Stimulated activated naive CD8-positive, alpha-beta T cell treated with anti-CD3 and anti-CD28 coated beads, Interleukin-15, amount 100 ng/mL, for 72 hours (primary cell): ENCODE results near the gene CLGN.

Experiments
- ATAC-seq: fragments of 150-1000 bp; cut with Tn5 transposase; 2 replicates; pipeline ENCODE4 v1.10.0; 2021; ENCODE audit warnings: mild to moderate bottlenecking, moderate library complexity
- DNase-seq, 2 donors: peaks; one replicate each; pipeline ENCODE4 v3.0.0; 2021 to 2022
- H3K27ac Mint-ChIP-seq, 2 donors: one replicate each; pipeline ENCODE4 v1.8.0; 2022; ENCODE audit warnings: mild to moderate bottlenecking in 2 of 2, mixed read lengths in 2 of 2, moderate library complexity in 2 of 2
- H3K27me3 Mint-ChIP-seq: one replicate; pipeline ENCODE4 v1.8.0; 2022; ENCODE audit warnings: mixed read lengths
- H3K4me1 Mint-ChIP-seq: one replicate; pipeline ENCODE4 v1.8.0; 2022; ENCODE audit warnings: mild to moderate bottlenecking, mixed read lengths
- H3K4me3 Mint-ChIP-seq, 2 donors: one replicate each; pipeline ENCODE4 v1.8.0; 2022; ENCODE audit warnings: mild to moderate bottlenecking in 2 of 2, mixed read lengths in 2 of 2, moderate library complexity in 1 of 2
- H3K9me3 Mint-ChIP-seq, 2 donors: one replicate each; pipeline ENCODE4 v1.8.0; 2022; ENCODE audit warnings: mixed read lengths in 2 of 2

CLGN gene

DNA sequence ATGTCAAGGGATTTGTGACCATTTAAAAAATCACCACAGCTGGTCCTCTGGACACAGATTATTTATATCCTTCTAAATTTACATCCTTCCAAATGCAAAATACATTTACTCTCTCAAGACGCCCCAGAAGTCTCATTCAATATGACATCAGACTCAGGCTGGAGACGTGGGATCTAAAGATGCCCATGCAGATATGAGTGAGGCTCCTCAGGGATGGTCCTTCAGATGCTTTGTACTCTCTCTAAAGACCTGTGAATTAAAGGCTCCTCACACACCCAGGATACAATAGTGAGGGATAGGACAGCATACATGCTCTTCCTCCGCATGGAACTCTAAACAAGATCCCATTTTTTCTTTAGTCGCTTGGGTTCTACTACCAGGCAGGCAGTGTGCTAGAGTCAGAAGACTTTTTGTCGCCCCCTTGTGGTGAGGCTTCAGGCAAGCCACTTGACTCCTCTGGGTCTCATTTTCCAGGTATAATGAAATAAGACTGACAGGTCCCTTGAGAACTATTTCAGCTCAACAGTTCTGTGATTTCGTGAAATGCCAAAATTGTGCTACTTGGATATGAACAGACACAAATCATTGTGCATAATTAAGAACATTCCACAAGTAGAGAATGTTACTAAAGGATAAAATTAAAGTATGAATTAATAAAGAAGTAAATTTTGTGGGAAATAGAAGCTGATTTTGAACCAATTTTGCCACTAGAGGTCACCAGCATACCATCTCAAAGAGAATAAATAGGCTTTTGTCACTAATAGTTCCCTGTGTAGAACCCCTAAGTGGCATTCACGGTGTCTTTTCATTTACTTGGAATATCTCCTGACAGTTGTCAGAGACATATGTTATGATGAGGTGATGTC is 67.7 kb downstream of the CLGN start:
- Mint-ChIP-seq H3K9me3 (no peaks in the 10 kb centered on the region), H3K27me3 (no peaks in the 10 kb centered on the region), H3K27ac (no peak overlapping the region), H3K4me1 (no peaks in the 10 kb centered on the region), H3K4me3 (no peak overlapping the region)
- DNase-seq (peak; percentile 73 to 76), ATAC-seq (peak; percentile 94)

DNA sequence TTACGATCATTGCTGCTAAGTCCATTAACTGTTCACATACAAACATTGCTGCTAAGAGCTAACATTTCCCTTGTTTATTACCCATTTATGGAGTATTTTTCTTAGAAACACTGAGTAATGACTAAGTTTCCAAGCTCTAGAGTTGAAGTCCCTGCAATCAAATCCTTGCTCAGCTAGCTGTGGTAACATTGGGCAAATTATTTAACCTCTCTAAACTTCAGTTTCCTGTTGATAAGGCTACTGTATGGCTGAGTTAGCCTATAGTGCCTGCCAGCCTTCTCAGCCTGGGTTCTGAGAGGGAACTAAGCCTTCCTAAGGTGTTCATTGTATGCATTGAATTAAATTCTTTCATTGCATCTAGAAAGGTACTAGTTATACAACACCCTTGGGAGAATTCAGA is 69.2 kb downstream of the CLGN start:
- DNase-seq, result no peak
- H3K27ac Mint-ChIP-seq, result no peak overlapping the region
- H3K9me3 Mint-ChIP-seq, result no peaks in the 10 kb centered on the region
- no peaks in the 10 kb centered on the region for H3K27me3 Mint-ChIP-seq
- peaks cover 12% of the 10 kb centered on the region for H3K4me1 Mint-ChIP-seq
- no peak overlapping the region for H3K4me3 Mint-ChIP-seq
- ATAC-seq, result no peak

DNA sequence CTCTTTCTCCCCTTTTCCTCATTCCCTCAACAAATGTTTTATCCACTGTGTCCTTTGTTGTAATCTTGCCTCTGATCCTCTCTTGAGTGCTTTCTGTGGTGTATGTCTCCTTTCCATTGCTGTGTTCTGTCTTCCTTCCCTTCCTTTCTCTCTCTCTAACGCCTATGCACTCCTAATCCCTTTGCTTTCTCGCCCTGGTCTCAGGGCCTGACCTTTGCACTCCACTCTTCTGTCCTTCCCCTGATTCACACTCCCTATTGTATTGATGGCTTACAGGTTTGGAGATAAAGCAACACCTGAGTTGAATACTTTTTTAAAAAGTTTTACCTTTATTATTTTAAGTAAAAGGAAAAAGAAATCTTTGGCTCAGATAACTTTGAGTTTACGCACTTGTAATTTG is 69.6 kb downstream of the CLGN start:
- ATAC-seq (no peak), DNase-seq (no peak)
- Mint-ChIP-seq H3K27me3 (no peaks in the 10 kb centered on the region), H3K9me3 (no peaks in the 10 kb centered on the region), H3K4me1 (peaks cover 12% of the 10 kb centered on the region), H3K4me3 (no peak overlapping the region), H3K27ac (no peak overlapping the region)

DNA sequence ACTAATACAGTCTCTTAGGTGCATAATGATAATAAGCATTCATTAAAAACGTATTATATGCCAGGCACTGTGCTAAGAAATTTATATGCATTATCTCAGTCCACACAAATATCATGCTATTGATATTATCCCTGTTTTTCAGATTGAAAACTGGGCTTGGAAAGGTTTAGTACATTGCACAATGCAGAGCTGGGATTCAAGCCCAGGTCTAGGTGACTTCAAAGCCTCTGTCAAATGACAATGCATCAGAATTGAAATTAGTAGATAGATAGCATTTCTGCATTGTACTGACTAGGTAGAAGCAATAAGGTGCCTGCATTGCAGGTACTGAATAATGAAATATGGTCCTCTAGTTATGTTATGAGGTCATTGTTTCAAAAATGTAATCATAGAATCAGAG is 72.2 kb downstream of the CLGN start:
- H3K27ac Mint-ChIP-seq, result no peak overlapping the region
- H3K27me3 Mint-ChIP-seq, result no peaks in the 10 kb centered on the region
- peaks cover 12% of the 10 kb centered on the region for H3K4me1 Mint-ChIP-seq
- no peak for DNase-seq
- no peaks in the 10 kb centered on the region for H3K9me3 Mint-ChIP-seq
- no peak overlapping the region for H3K4me3 Mint-ChIP-seq
- ATAC-seq, result no peak

DNA sequence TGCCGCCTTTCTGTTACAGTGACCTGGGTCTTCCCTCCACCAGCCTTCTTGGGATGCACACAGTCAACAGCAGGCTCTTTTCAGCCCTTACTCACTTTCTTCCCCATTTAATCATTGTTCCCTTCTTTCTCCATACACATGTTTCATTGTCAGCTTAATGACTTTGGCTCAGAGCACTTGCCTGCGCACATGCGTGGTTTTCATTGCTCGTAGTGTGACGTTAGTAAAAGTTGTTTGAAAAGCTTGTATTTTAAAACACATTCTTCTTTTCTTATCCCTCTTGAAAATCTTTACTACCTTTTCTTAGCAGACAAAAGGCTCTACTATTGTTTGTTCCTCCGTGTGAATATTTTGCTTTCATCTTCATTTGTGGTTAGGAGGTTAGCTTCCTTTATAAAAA is 73.7 kb downstream of the CLGN start:
- H3K9me3 Mint-ChIP-seq, result no peaks in the 10 kb centered on the region
- peaks cover 12% of the 10 kb centered on the region for H3K4me1 Mint-ChIP-seq
- H3K27ac Mint-ChIP-seq, result no peak overlapping the region
- ATAC-seq (no peak), DNase-seq (no peak)
- H3K27me3 Mint-ChIP-seq, result no peaks in the 10 kb centered on the region
- H3K4me3 Mint-ChIP-seq, result peak overlapping the region in 1 of 2 donors; percentile 1

DNA sequence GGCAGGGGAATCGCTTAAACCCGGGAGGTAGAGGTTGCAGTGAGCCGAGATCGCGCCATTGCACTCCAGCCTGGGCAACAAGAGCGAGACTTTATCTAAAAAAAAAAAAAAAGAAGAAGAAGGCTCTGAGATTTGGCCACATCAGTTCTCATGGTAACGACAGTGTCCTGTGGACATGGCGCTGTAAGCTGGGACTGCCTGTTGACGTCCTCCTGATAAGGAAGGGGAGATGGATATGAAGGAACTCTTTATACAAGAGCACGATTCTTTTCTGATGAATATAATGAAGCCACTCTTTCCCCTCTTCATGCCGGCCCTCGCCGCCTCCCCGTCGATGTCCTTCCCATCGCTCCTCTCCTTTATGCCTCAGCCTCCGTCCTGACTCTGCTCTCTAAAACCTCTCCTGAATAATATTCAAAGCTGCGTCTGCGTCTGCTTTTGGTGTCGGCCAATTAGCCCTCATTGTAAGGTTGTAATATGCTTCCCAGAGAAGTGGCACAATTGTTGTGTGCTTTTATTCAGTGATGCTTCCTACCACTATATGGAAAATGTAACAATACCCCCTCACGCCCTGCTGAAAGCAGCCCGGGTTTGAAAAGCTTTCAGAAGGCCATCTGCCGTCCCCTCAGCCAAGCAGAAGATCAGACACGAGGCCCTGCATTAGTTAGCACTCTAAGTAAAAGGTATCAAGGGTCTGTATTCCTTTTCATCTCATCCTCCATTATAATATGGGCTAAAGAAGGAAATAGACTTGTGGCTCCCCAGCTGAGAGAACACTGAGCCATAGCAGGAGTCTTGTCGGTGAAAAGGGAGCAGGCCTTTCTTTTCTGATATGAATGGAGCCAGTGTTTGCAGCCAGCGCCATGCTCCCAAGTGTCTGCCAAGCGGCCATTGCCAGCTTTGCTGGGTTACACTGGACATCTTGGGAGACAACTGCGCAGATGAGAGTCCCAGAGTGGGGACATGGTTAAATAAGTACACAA is 76.1 kb downstream of the CLGN start:
- no peak overlapping the region for H3K4me3 Mint-ChIP-seq
- H3K4me1 Mint-ChIP-seq, result peaks cover 12% of the 10 kb centered on the region
- no peaks in the 10 kb centered on the region for H3K9me3 Mint-ChIP-seq
- DNase-seq (no peak), ATAC-seq (no peak)
- no peak overlapping the region for H3K27ac Mint-ChIP-seq
- H3K27me3 Mint-ChIP-seq, result no peaks in the 10 kb centered on the region

DNA sequence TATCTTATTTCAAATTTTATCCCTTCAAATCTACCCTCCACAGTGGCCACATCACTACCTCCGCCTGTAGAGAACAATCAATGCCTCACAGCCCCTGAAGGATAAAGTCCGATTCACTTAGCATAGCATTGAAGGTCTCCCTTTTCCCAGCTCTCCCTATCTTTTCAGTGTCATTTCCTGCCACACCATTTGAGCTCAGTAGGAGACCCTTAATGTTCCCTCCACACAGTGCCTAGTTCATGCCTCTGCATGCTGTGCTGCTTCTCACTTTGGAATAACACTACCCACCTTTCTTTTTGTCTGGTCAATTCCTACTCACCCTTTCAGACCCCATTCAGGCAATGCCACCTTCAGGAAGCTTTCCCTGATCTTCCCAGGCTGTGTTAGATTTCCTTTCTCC is 77.6 kb downstream of the CLGN start:
- Mint-ChIP-seq H3K9me3 (no peaks in the 10 kb centered on the region), H3K27me3 (peaks cover under 1% of the 10 kb centered on the region), H3K27ac (no peak overlapping the region), H3K4me1 (peaks cover 12% of the 10 kb centered on the region), H3K4me3 (no peak overlapping the region)
- ATAC-seq (no peak), DNase-seq (no peak)

DNA sequence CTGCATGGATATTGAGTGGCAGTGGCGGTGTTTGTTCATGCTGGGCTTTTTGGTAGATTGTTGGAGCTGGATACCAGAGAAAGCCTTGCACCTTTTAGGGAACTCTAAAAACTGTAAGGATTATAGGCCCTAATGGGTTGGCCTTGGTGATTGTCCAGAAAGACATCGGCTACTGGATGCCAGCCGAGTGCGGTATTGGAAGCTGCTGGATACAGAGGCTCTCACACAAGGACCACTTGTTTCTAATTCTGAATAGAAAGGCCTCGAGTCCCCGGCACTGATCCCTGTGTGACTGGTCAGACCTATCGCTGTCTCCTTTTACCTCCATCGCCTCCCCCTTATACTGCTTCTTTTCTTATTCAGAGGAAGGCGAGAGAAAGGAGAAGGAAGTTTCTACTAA is 81.3 kb downstream of the CLGN start:
- Mint-ChIP-seq H3K27ac (no peak overlapping the region), H3K4me1 (peaks cover 5% of the 10 kb centered on the region), H3K9me3 (no peaks in the 10 kb centered on the region), H3K4me3 (no peak overlapping the region), H3K27me3 (peaks cover 11% of the 10 kb centered on the region)
- DNase-seq, result no peak
- no peak for ATAC-seq

DNA sequence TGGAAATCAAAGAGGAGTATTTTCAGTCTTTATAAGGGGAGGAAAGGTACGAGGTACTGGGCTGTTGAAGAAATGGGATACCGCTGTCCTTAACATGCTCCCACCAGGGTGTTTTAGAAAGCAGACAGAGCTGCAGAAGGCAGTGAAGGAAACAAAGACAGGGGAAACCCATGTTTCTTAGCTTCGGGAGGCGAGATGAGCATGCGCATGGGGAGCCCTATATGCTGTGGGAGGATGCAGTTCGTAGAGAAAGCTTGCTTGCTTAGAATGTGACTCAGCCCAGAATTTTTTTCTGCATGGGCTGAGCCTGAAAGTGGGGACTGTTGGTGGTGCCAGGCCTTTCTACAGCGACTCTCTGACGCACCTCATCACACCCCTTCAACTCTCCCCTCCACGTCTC is 82.8 kb downstream of the CLGN start:
- peaks cover 11% of the 10 kb centered on the region for H3K27me3 Mint-ChIP-seq
- no peak for DNase-seq
- H3K4me1 Mint-ChIP-seq, result peaks cover 5% of the 10 kb centered on the region
- ATAC-seq, result no peak
- no peaks in the 10 kb centered on the region for H3K9me3 Mint-ChIP-seq
- no peak overlapping the region for H3K4me3 Mint-ChIP-seq
- no peak overlapping the region for H3K27ac Mint-ChIP-seq

DNA sequence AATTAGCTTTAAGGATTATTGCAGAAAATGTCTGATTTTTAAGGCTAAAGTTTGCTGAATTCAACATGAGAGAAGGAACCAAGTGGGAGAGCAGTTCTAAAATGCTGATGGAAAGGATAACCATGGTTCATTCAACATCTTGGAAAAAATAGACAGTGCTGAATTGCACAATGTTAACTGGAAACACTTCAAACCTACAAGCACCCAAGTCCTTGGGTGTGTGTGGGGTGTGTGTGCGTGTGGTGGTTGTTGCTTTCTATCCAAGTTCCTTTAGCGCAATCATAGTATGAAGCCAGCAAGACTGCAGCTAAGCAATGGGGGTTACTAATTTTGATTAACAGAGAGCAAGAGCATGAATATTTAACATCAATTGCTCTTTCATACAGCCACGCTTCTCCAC is 83.3 kb downstream of the CLGN start:
- Mint-ChIP-seq H3K27ac (no peak overlapping the region), H3K4me3 (no peak overlapping the region), H3K27me3 (peaks cover 11% of the 10 kb centered on the region), H3K9me3 (no peaks in the 10 kb centered on the region), H3K4me1 (peaks cover 5% of the 10 kb centered on the region)
- DNase-seq (no peak), ATAC-seq (no peak)

DNA sequence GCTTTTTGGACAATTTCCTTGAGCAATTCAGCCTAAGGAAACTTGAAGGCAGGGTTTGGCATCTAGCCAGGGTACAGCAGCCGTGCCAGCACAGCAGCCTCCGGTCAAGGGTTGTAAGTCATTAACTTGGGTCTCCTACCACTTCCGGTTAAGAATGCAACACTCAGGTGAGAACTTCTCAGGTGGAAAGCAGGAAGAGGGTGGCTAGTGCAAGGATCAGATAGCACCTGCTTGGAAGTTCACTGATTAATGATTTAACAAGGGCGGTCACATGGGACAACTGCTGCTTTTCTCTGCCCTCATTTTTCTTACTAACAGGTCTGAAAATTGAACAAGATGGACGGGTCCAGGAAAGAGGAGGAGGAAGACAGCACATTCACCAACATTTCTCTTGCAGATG is 84.1 kb downstream of the CLGN start:
- Mint-ChIP-seq H3K9me3 (no peaks in the 10 kb centered on the region), H3K4me3 (no peak overlapping the region), H3K27me3 (peaks cover 11% of the 10 kb centered on the region), H3K27ac (no peak overlapping the region), H3K4me1 (peaks cover 5% of the 10 kb centered on the region)
- ATAC-seq (no peak), DNase-seq (no peak)

DNA sequence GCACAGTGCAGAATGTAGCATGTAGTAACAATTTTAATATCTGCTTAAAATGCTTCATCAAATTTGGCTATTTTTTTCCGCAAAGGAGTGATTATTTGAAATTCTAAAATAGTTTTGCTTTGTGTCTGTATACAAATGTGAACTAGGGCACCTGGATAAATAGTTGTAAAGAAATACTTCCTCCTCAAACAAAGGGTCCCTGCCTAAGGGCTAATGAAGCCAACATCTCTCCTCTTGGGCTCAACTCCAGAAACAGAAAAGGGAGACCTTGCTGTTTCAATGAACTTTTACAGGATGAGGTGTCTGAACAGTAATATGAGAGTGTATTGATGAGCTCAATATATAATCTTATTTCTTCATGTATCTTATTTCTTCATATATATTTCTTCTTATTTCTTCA is 84.8 kb downstream of the CLGN start:
- H3K9me3 Mint-ChIP-seq, result no peaks in the 10 kb centered on the region
- H3K27me3 Mint-ChIP-seq, result peaks cover 11% of the 10 kb centered on the region
- DNase-seq, result no peak
- peaks cover 5% of the 10 kb centered on the region for H3K4me1 Mint-ChIP-seq
- no peak overlapping the region for H3K27ac Mint-ChIP-seq
- no peak overlapping the region for H3K4me3 Mint-ChIP-seq
- ATAC-seq, result no peak
